HG02943 (cell line): Measurements from ENCODE around the gene BRCA1.
"Not testable (repeated sequence)": the region's sequence is repeated elsewhere in the genome, so short reads cannot be mapped to it uniquely, and the experiment has no call there.

Experiments
- ATAC-seq: cut with Tn5 transposase; IDR thresholded peaks from one replicate; pipeline ENCODE4 v1.9.1; 2021; ENCODE audit warnings: mild to moderate bottlenecking, low read depth, moderate library complexity; ENCODE audit not compliant: unreplicated experiment

The BRCA1 gene

GRCh38 chr17:43134774-43135453 is 9.8 kb upstream of the BRCA1 start:
- no peak for ATAC-seq

GRCh38 chr17:43133439-43133838 is 8.3 kb upstream of the BRCA1 start:
- ATAC-seq, result not testable (repeated sequence)

- ATAC-seq, result no peak
Measured at GRCh38 chr17:43132117-43132516, 7.0 kb upstream of the BRCA1 start.

GRCh38 chr17:43129671-43130010 is 4.5 kb upstream of the BRCA1 start:
- ATAC-seq, result no peak

DNA sequence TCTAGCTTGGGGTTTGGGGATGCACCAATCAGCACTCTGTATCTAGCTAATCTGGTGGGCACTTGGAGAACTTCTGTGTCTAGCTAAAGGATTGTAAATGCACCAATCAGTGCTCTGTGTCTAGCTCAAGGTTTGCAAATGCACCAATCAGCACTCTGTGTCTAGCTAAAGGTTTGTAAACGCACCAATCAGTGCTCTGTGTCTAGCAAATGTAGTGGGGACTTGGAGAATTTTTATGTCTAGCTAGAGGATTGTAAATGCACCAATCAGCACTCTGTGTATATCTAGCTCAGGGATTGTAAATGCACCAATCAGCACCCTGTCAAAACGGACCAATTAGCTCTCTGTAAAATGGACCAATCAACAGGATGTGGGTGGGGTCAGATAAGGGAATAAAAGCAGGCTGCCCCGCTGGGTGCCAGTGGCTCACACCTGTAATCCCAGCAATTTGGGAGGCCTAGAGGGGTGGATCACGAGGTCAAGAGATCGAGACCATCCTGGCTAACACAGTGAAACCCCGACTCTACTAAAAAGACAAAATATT is 2.2 kb upstream of the BRCA1 start:
- not testable (repeated sequence) for ATAC-seq

DNA sequence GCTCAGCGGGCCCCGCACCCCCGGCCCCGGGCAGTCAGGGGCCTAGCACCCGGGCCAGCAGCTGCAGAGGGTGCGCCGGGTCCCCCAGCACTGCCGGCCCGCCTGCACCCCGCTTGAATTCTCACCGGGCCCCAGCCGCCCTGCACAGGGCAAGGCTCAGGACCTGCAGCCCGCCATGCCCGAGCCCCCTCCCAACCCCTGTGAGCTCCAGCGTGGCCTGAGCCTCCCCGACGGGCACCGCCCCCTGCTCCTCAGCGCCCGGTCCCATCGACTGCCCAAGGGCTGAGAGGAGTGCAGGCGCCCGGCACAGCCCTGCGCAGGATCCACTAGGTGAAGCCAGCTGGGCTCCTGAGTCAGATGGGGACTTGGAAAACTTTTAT is 1.7 kb upstream of the BRCA1 start:
- no peak for ATAC-seq

DNA sequence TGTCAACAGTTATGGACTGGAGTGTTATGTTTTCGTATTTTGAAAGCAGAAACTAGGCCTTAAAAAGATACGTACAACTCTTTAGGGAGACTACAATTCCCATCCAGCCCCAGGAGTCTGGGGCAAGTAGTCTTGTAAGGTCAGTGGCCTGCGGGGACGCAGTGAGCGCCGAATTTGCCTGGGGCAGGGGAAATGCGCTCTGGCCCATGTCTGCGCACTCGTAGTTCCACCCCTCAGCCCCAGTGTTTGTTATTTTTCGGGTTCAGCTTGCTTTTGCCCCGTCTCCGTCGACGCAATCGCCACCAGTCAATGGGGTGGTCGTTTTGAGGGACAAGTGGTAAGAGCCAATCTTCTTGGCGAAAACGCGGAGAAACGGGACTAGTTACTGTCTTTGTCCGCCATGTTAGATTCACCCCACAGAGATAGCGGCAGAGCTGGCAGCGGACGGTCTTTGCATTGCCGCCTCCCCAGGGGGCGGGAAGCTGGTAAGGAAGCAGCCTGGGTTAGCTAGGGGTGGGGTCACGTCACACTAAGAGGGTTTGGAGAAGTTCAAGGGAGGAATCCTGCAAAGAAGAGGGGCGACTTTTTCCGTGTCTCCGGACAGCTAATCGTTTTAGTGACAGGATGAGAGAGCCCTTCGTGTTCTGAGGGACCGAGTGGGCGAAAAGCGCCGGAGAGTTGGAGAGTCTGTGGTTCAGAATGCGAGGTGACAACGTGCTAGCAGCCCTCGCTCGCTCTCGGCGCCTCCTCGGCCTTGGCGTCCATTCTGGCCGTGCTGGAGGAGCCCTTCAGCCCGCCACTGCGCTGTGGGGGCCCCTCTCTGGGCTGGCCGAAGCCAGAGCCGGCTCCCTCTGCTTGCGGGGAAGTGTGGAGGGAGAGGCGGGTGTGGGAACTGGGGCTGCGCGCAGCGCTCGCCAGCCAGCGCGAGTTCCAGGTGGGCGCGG is 1.1 kb upstream of the BRCA1 start:
- no peak for ATAC-seq

GRCh38 chr17:43118679-43119615 is 6.2 kb downstream of the BRCA1 start:
- ATAC-seq, result no peak

DNA sequence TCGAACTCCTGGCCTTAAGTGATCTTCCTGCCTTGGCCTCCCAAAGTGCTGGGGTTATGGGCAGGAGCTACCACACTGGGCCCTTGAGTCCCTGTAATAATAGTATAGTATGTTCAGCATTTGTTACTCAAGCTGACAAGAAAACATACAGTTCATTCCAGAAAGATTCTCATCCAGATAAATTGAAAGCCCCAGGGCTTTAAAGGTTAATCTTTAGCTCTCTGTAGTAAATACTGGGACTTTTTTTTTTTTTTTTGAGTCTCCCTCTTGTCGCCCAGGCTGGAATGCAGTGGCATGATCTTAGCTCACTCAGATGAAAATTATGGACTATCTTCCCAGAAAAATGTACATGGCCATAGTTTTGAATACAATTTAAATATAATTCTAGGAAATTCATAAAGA is 11.0 kb downstream of the BRCA1 start:
- no peak for ATAC-seq

- ATAC-seq, result no peak
Measured at GRCh38 chr17:43106552-43106951, 18.6 kb downstream of the BRCA1 start.

GRCh38 chr17:43105146-43105545 is 20.0 kb downstream of the BRCA1 start:
- no peak for ATAC-seq

DNA sequence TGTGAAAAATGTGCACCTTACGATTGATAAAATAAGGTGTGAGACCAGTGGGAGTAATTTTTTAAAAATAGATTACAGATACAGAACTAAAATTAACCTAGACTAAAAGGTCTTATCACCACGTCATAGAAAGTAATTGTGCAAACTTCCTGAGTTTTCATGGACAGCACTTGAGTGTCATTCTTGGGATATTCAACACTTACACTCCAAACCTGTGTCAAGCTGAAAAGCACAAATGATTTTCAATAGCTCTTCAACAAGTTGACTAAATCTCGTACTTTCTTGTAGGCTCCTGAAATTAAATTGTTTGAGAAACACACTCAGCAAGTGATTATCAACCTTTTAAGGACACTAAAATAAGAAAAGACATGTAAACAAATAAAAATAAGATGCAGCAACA is 20.5 kb downstream of the BRCA1 start:
- no peak for ATAC-seq

- not testable (repeated sequence) for ATAC-seq
Measured at GRCh38 chr17:43095364-43095763, 29.8 kb downstream of the BRCA1 start.

- no peak for ATAC-seq
Measured at GRCh38 chr17:43094129-43094835, 30.9 kb downstream of the BRCA1 start.

DNA sequence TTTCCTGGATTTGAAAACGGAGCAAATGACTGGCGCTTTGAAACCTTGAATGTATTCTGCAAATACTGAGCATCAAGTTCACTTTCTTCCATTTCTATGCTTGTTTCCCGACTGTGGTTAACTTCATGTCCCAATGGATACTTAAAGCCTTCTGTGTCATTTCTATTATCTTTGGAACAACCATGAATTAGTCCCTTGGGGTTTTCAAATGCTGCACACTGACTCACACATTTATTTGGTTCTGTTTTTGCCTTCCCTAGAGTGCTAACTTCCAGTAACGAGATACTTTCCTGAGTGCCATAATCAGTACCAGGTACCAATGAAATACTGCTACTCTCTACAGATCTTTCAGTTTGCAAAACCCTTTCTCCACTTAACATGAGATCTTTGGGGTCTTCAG is 32.3 kb downstream of the BRCA1 start:
- ATAC-seq, result no peak

GRCh38 chr17:43090022-43090421 is 35.1 kb downstream of the BRCA1 start:
- ATAC-seq, result no peak

GRCh38 chr17:43085474-43085873 is 39.7 kb downstream of the BRCA1 start:
- ATAC-seq, result no peak

GRCh38 chr17:43079641-43080302 is 45.4 kb downstream of the BRCA1 start:
- no peak for ATAC-seq

- no peak for ATAC-seq
Measured at GRCh38 chr17:43074869-43075268, 50.3 kb downstream of the BRCA1 start.
